Natural killer cell (primary cell): ENCODE results near the gene ORAI3. TPM values are rescaled to one million over a fixed set of nuclear protein-coding genes. Genes with fewer than 3 reads are reported as not detected.
A peak's percentile ranks its signal among the peaks of the same experiment; 100 is the strongest.

Experiments
- ATAC-seq, 3 donors: fragments of 150-1000 bp in 2 of 3; fragments of 200-7000 bp in 1 of 3; cut with Tn5 transposase; 1 replicate in 1 of 3; 2 replicates in 2 of 3; pipeline ENCODE4 v1.10.0; 2021; ENCODE audit warnings: mild to moderate bottlenecking in 2 of 3, moderate library complexity in 2 of 3
- DNase-seq, 2 donors: peaks; one replicate each; pipeline versions ENCODE4 v3.0.0 to v3.0.0-alpha.2; 2013 to 2021; ENCODE audit warnings: mixed read lengths in 1 of 2
- H3K27ac ChIP-seq: one replicate; pipeline ENCODE4 v1.5.1; 2013; ENCODE audit warnings: mild to moderate bottlenecking, low read length
- H3K27me3 ChIP-seq: one replicate; pipeline ENCODE4 v1.6.1; 2013; ENCODE audit warnings: low read length; ENCODE audit not compliant: control insufficient read depth, insufficient read depth
- H3K36me3 ChIP-seq: one replicate; pipeline ENCODE4 v1.6.1; 2013; ENCODE audit warnings: low read length; ENCODE audit not compliant: control insufficient read depth, insufficient read depth
- H3K4me1 ChIP-seq: one replicate; pipeline ENCODE4 v1.6.1; 2013; ENCODE audit warnings: low read length; ENCODE audit not compliant: control insufficient read depth, insufficient read depth
- H3K4me3 ChIP-seq: one replicate; pipeline ENCODE4 v1.5.1; 2013; ENCODE audit warnings: low read length
- H3K9me3 ChIP-seq: one replicate; pipeline ENCODE4 v1.6.1; 2013; ENCODE audit warnings: low read length; ENCODE audit not compliant: control insufficient read depth, insufficient read depth
- H3K27ac Mint-ChIP-seq, 2 donors: one replicate each; pipeline ENCODE4 v1.8.0; 2022; ENCODE audit warnings: mild to moderate bottlenecking in 2 of 2, mixed read lengths in 2 of 2, moderate library complexity in 1 of 2
- H3K27me3 Mint-ChIP-seq, 2 donors: one replicate each; pipeline ENCODE4 v1.8.0; 2022; ENCODE audit warnings: low read depth in 2 of 2, mixed read lengths in 2 of 2
- H3K36me3 Mint-ChIP-seq: one replicate; pipeline ENCODE4 v1.8.0; 2022; ENCODE audit warnings: mixed read lengths
- H3K4me1 Mint-ChIP-seq, 2 donors: one replicate each; pipeline ENCODE4 v1.8.0; 2022; ENCODE audit warnings: mixed read lengths in 2 of 2
- H3K4me3 Mint-ChIP-seq: one replicate; pipeline ENCODE4 v1.8.0; 2022; ENCODE audit warnings: mild to moderate bottlenecking, moderate library complexity, mixed read lengths
- H3K9me3 Mint-ChIP-seq, 2 donors: one replicate each; pipeline ENCODE4 v1.8.0; 2022; ENCODE audit warnings: mixed read lengths in 2 of 2
- CTCF ChIP-seq: fragments of 200-600 bp; IDR thresholded peaks from one replicate; pipeline ENCODE4 v1.8.0; 2022; ENCODE audit warnings: antibody characterized with exemption
- WGBS: methylation state at CpG from one replicate; pipeline ENCODE4 v1.1.7; 2013; ENCODE audit warnings: missing lambda C conversion rate; ENCODE audit not compliant: insufficient coverage; 5-methylcytosine and 5-hydroxymethylcytosine counted together
- intact Hi-C: fragments of 100-400 bp; cut with micrococcal nuclease; formaldehyde crosslinking; loops from one replicate; pipeline ENCODE4 v1.14.2; 2022
- total RNA-seq, 4 donors: library from RNA; stranded (reverse); fragments of 120-200 nt in 1 of 4; gene quantifications; one replicate each; pipeline versions ENCODE4 v1.2.3 to v1.2.4, GENCODE V29; 2013 to 2022

ORAI3 gene
- total RNA-seq, 3 donors from 2014 or later (not counting 1 experiment from before 2014, with no cell fraction given): 10.8 to 19.8 (median 12.8) TPM

GRCh38 chr16:30920891-30921290, 28.0 kb upstream of the ORAI3 start:
- H3K4me1 Mint-ChIP-seq: peaks cover 10 to 28% of the 10 kb centered on the region in 2 donors
- ATAC-seq: no peak
- H3K36me3 ChIP-seq: no peaks in the 10 kb centered on the region
- peaks cover 21% of the 10 kb centered on the region for H3K4me1 ChIP-seq
- H3K36me3 Mint-ChIP-seq: no peaks in the 10 kb centered on the region
- no peak for DNase-seq
- intact Hi-C loops: loop anchor here (1.0 to 5.0 kb wide), 3 partner anchors 77 to 224 kb away; partner anchors contain the start of genes CFAP119, RNF40 and SRCAP
- no peaks in the 10 kb centered on the region for H3K9me3 ChIP-seq
- no peak overlapping the region for H3K4me3 ChIP-seq
- 85% methylated on average over 1 of the region's 2 CpGs for WGBS
- no peaks in the 10 kb centered on the region for H3K9me3 Mint-ChIP-seq
- no peak overlapping the region for H3K27ac ChIP-seq
- H3K27me3 ChIP-seq: no peaks in the 10 kb centered on the region
- H3K27me3 Mint-ChIP-seq: no peaks in the 10 kb centered on the region
- peak overlapping the region; percentile 100 for H3K4me3 Mint-ChIP-seq
- TF ChIP-seq CTCF: no peak
- H3K27ac Mint-ChIP-seq: peak overlapping the region; percentile 99 to 100

- ATAC-seq (no peak), DNase-seq (no peak)
- peak overlapping the region; percentile 100 for H3K4me3 Mint-ChIP-seq
- Histone ChIP-seq H3K27me3 (no peaks in the 10 kb centered on the region), H3K4me1 (peaks cover 21% of the 10 kb centered on the region), H3K36me3 (no peaks in the 10 kb centered on the region), H3K27ac (no peak overlapping the region), H3K4me3 (peak overlapping the region; percentile 86), H3K9me3 (no peaks in the 10 kb centered on the region)
- H3K27ac Mint-ChIP-seq: peak overlapping the region; percentile 99 to 100
- intact Hi-C loops: loop anchor here (1.0 to 5.0 kb wide), 3 partner anchors 77 to 224 kb away; partner anchors contain the start of genes CFAP119, RNF40 and SRCAP
- no peaks in the 10 kb centered on the region for H3K27me3 Mint-ChIP-seq
- WGBS: 30% methylated on average over 6 of the region's 6 CpGs
- TF ChIP-seq CTCF: no peak
- H3K9me3 Mint-ChIP-seq: no peaks in the 10 kb centered on the region
- no peaks in the 10 kb centered on the region for H3K36me3 Mint-ChIP-seq
- peaks cover 15 to 33% of the 10 kb centered on the region in 2 donors for H3K4me1 Mint-ChIP-seq
These were observed 27.5 kb upstream of the ORAI3 start for GRCh38 chr16:30921459-30921747.

GRCh38 chr16:30921748-30922419, 27.0 kb upstream of the ORAI3 start:
- Histone ChIP-seq H3K36me3 (no peaks in the 10 kb centered on the region), H3K27ac (peak overlapping the region; percentile 65), H3K4me3 (peak overlapping the region; percentile 86), H3K4me1 (peaks cover 21% of the 10 kb centered on the region), H3K27me3 (no peaks in the 10 kb centered on the region), H3K9me3 (no peaks in the 10 kb centered on the region)
- Mint-ChIP-seq H3K36me3 (no peaks in the 10 kb centered on the region), H3K27ac (peak overlapping the region; percentile 99 to 100), H3K27me3 (no peaks in the 10 kb centered on the region), H3K4me3 (peak overlapping the region; percentile 100), H3K4me1 (peaks cover 15 to 38% of the 10 kb centered on the region in 2 donors), H3K9me3 (no peaks in the 10 kb centered on the region)
- DNase-seq (peak; percentile 88 to 93), ATAC-seq (peak; percentile 16 to 39 (median 22))
- TF ChIP-seq CTCF: peak; percentile 86
- WGBS: under 1% methylated on average over 37 of the region's 37 CpGs
- intact Hi-C loops: loop anchor here (1.0 to 5.0 kb wide), 9 partner anchors 25 to 264 kb away; partner anchors contain the start of genes CFAP119, FBRS, PHKG2 and RNF40
